HCT116 (cell line): Measurements from ENCODE around the gene VEGFD. TPM values are rescaled to one million over a fixed set of nuclear protein-coding genes. Genes with fewer than 3 reads are reported as not detected.

Experiments
- ATAC-seq: fragments of 200-7000 bp; cut with Tn5 transposase; 2 replicates; pipeline ENCODE4 v1.9.1; 2020; ENCODE audit warnings: mild to moderate bottlenecking, moderate library complexity
- BruUV-seq: library from RNA; stranded (reverse); fragments of 400-500 nt; replicated peaks from 2 replicates; lab custom pipeline; 2021; lab: Mats Ljungman, UMichigan
- CTCF ChIA-PET: fragments of 300-600 bp; sonication (Branson Sonifier 250); formaldehyde crosslinking; loops from one replicate; lab custom pipeline; 2021; ENCODE audit warnings: antibody characterized with exemption; lab: Charles Lee
- POLR2A ChIA-PET: fragments of 300-600, 350-600 bp; sonication (Branson Sonifier 250); formaldehyde crosslinking; loops from one replicate; lab custom pipeline; 2021; ENCODE audit warnings: antibody characterized with exemption; lab: Charles Lee
- RAD21 ChIA-PET, 2 experiments: fragments of 300-600 bp; sonication (Branson Sonifier 250); formaldehyde crosslinking; loops; one replicate each; lab custom pipeline; 2023; ENCODE audit warnings: low total read pairs in 2 of 2; ENCODE audit not compliant: uncharacterized antibody in 2 of 2, unreplicated experiment in 2 of 2, low non-redundant PET in 1 of 2; lab: Charles Lee
- DNase-seq: peaks from one replicate; pipeline ENCODE4 v3.0.0-alpha.2; 2010; ENCODE audit warnings: low read depth, low spot score
- H2AFZ ChIP-seq: fragments of 200-600 bp; shearing (Covaris generic), sonication (generic); 2 replicates; pipeline ENCODE4 v1.6.1; 2017; ENCODE audit warnings: low read depth, mixed run types, mixed read lengths, antibody characterized with exemption, low read length; ENCODE audit not compliant: poor library complexity, severe bottlenecking
- H3K27ac ChIP-seq: 2 replicates; pipeline ENCODE4 v1.5.1; 2012; ENCODE audit warnings: low read depth, low read length
- H3K27me3 ChIP-seq: fragments of 200-600 bp; sonication (generic); 2 replicates; pipeline ENCODE4 v1.6.1; 2016; ENCODE audit warnings: mixed run types, low read length, mixed read lengths; ENCODE audit not compliant: insufficient read depth
- H3K36me3 ChIP-seq, 2 experiments: fragments of 200-500 bp in 1 of 2; fragments of 200-600 bp in 1 of 2; sonication (Bioruptor generic) in 1 of 2; sonication (generic) in 1 of 2; 2 replicates each; pipeline versions ENCODE4 v1.5.1 to v1.6.1; 2014 to 2016; ENCODE audit warnings: low read length in 2 of 2, inconsistent platforms in 1 of 2, mixed read lengths in 1 of 2, mixed run types in 1 of 2; ENCODE audit not compliant: insufficient read depth in 2 of 2, control insufficient read depth in 1 of 2
- H3K4me1 ChIP-seq, 2 experiments: fragments of 200-600 bp in 1 of 2; sonication (generic) in 1 of 2; 2 replicates each; pipeline versions ENCODE4 v1.5.1 to v1.6.1; 2012 to 2017; ENCODE audit warnings: low read length in 2 of 2, inconsistent platforms in 1 of 2, mild to moderate bottlenecking in 1 of 2, mixed read lengths in 1 of 2, mixed run types in 1 of 2, moderate library complexity in 1 of 2; ENCODE audit not compliant: insufficient read depth in 2 of 2, control insufficient read depth in 1 of 2
- H3K4me2 ChIP-seq: fragments of 200-600 bp; sonication (generic); 2 replicates; pipeline ENCODE4 v1.6.1; 2017; ENCODE audit warnings: mixed run types, low read length, mixed read lengths
- H3K4me3 ChIP-seq, 2 experiments: fragments of 200-600 bp in 1 of 2; sonication (generic) in 1 of 2; replicated peaks in 1 of 2; 2 replicates each; pipeline ENCODE4 v1.5.1; 2011 to 2016; ENCODE audit warnings: low read length in 2 of 2, control low read depth in 1 of 2, low read depth in 1 of 2, mild to moderate bottlenecking in 1 of 2, mixed read lengths in 1 of 2, mixed run types in 1 of 2
- H3K79me2 ChIP-seq: fragments of 200-600 bp; sonication (generic); 2 replicates; pipeline ENCODE4 v1.6.1; 2017; ENCODE audit warnings: mild to moderate bottlenecking, mixed run types, low read length, moderate library complexity, mixed read lengths; ENCODE audit not compliant: insufficient read depth
- H3K9ac ChIP-seq: fragments of 200-600 bp; sonication (generic); 2 replicates; pipeline ENCODE4 v1.6.1; 2016; ENCODE audit warnings: low read length, mixed read lengths
- H3K9me2 ChIP-seq: fragments of 200-600 bp; sonication (generic), shearing (Covaris generic); 2 replicates; pipeline ENCODE4 v1.6.1; 2017; ENCODE audit warnings: mixed run types, mild to moderate bottlenecking, moderate library complexity; ENCODE audit not compliant: insufficient read depth
- H3K9me3 ChIP-seq, 2 experiments: fragments of 200-500 bp in 1 of 2; fragments of 200-600 bp in 1 of 2; sonication (Bioruptor generic) in 1 of 2; sonication (generic) in 1 of 2; 2 replicates each; pipeline ENCODE4 v1.6.1; 2014 to 2017; ENCODE audit warnings: low read length in 2 of 2, mixed read lengths in 2 of 2, inconsistent platforms in 1 of 2, low read depth in 1 of 2, mild to moderate bottlenecking in 1 of 2, mixed run types in 1 of 2, moderate library complexity in 1 of 2; ENCODE audit not compliant: control insufficient read depth in 1 of 2, insufficient read depth in 1 of 2
- H4K20me1 ChIP-seq: fragments of 200-600 bp; sonication (generic), shearing (Covaris generic); 2 replicates; pipeline ENCODE4 v1.6.1; 2017; ENCODE audit warnings: mixed run types, mild to moderate bottlenecking, moderate library complexity; ENCODE audit not compliant: insufficient read depth
- CBX3 ChIP-seq: IDR thresholded peaks from 2 replicates; pipeline ENCODE4 v1.6.1; 2012; ENCODE audit warnings: low read depth
- CTCF ChIP-seq, 3 experiments: fragments of 200-600 bp in 1 of 3; sonication (generic) in 1 of 3; IDR thresholded peaks in 2 of 3; conservative IDR thresholded peaks in 1 of 3; 2 replicates each; pipeline ENCODE4 v1.5.1; 2012 to 2017; ENCODE audit warnings: low read depth in 2 of 3, low read length in 2 of 3, antibody characterized with exemption in 1 of 3, borderline replicate concordance in 1 of 3, control low read depth in 1 of 3, mild to moderate bottlenecking in 1 of 3, mixed read lengths in 1 of 3, mixed run types in 1 of 3, moderate library complexity in 1 of 3; ENCODE audit not compliant: insufficient read depth in 1 of 3
- POLR2A ChIP-seq: IDR thresholded peaks from 2 replicates; pipeline ENCODE4 v1.7.0; 2011; ENCODE audit warnings: borderline replicate concordance; ENCODE audit not compliant: insufficient read depth, insufficient read length; ENCODE audit errors: extremely low read depth
- POLR2AphosphoS5 ChIP-seq: IDR thresholded peaks from 2 replicates; pipeline ENCODE4 v1.6.1; 2011; ENCODE audit warnings: mild to moderate bottlenecking, low read depth, low read length, moderate library complexity
- SIN3A ChIP-seq: IDR thresholded peaks from 2 replicates; pipeline ENCODE4 v1.6.1; 2012; ENCODE audit warnings: low read depth
- SP1 ChIP-seq: IDR thresholded peaks from 2 replicates; pipeline ENCODE4 v1.6.1; 2012; ENCODE audit warnings: low read depth
- SRF ChIP-seq: IDR thresholded peaks from 2 replicates; pipeline ENCODE4 v1.6.1; 2012; ENCODE audit warnings: low read depth
- ZNF274 ChIP-seq: fragments of 200-500 bp; sonication (Bioruptor generic); IDR thresholded peaks from 2 replicates; pipeline ENCODE4 v1.6.1; 2014; ENCODE audit warnings: mild to moderate bottlenecking, low read depth, low read length, inconsistent platforms
- intact Hi-C: fragments of 100-400 bp; cut with micrococcal nuclease; formaldehyde crosslinking; loops from 2 replicates; pipeline ENCODE4 v1.10.0; 2022
- total RNA-seq: library from RNA; stranded (reverse); gene quantifications from one replicate; pipeline ENCODE4 v1.2.1, GENCODE V29; 2021; ENCODE audit not compliant: unreplicated experiment
- TF ChIP-seq, protein P1 (sequence below): IDR thresholded peaks from 2 replicates; pipeline ENCODE4 v1.6.1; 2012
- TF ChIP-seq, protein P2 (sequence below): IDR thresholded peaks from 2 replicates; pipeline ENCODE4 v1.6.1; 2011; ENCODE audit warnings: mild to moderate bottlenecking, low read length, moderate library complexity; ENCODE audit not compliant: insufficient replicate concordance; ENCODE audit errors: extremely low read depth

Gene VEGFD
- total RNA-seq, 1 experiment from 2014 or later, result 0.37 TPM

- CTCF ChIA-PET, result no interaction called here
- intact Hi-C loops, result no loop called here
- H3K4me2 ChIP-seq, result no peak overlapping the region
- POLR2A ChIA-PET, result no interaction called here
- no peaks in the 10 kb centered on the region for H3K79me2 ChIP-seq
- no peaks in the 10 kb centered on the region for H3K27me3 ChIP-seq
- no TSS peak for BruUV-seq
- no peak overlapping the region for H3K4me3 ChIP-seq
- H3K4me1 ChIP-seq, result no peaks in the 10 kb centered on the region
- TF ChIP-seq POLR2AphosphoS5 (no peak), SRF (no peak), POLR2A (no peak), SIN3A (no peak), CBX3 (no peak), ZNF274 (no peak), CTCF (IDR thresholded peaks at IDR 0.05 in 2 of 3, conservative IDR thresholded peaks at IDR 0.05 in 1 of 3; ENCODE audit: borderline replicate concordance in 1 of 3, insufficient read depth in 1 of 3, low read depth in 2 of 3, low read length in 2 of 3) (no peak), SP1 (no peak)
- TF ChIP-seq, protein P1, sequence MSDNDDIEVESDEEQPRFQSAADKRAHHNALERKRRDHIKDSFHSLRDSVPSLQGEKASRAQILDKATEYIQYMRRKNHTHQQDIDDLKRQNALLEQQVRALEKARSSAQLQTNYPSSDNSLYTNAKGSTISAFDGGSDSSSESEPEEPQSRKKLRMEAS, result no peak
- TF ChIP-seq, protein P2, sequence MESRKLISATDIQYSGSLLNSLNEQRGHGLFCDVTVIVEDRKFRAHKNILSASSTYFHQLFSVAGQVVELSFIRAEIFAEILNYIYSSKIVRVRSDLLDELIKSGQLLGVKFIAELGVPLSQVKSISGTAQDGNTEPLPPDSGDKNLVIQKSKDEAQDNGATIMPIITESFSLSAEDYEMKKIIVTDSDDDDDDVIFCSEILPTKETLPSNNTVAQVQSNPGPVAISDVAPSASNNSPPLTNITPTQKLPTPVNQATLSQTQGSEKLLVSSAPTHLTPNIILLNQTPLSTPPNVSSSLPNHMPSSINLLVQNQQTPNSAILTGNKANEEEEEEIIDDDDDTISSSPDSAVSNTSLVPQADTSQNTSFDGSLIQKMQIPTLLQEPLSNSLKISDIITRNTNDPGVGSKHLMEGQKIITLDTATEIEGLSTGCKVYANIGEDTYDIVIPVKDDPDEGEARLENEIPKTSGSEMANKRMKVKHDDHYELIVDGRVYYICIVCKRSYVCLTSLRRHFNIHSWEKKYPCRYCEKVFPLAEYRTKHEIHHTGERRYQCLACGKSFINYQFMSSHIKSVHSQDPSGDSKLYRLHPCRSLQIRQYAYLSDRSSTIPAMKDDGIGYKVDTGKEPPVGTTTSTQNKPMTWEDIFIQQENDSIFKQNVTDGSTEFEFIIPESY, result no peak
- H3K9ac ChIP-seq, result no peak overlapping the region
- no peak overlapping the region for H2AFZ ChIP-seq
- RAD21 ChIA-PET, result no interaction called here
- H3K9me2 ChIP-seq, result no peaks in the 10 kb centered on the region
- no peak overlapping the region for H3K27ac ChIP-seq
- no peaks in the 10 kb centered on the region for H3K9me3 ChIP-seq
- H4K20me1 ChIP-seq, result no peaks in the 10 kb centered on the region
- ATAC-seq (no peak), DNase-seq (no peak)
- H3K36me3 ChIP-seq, result no peaks in the 10 kb centered on the region
Measured at GRCh38 chrX:15398874-15399273, 14.7 kb upstream of the VEGFD start.
